Naive B cell (primary cell): ENCODE data around the gene SMPD3. TPM values are rescaled to one million over a fixed set of nuclear protein-coding genes. Genes with fewer than 3 reads are reported as not detected.

Source experiments
- ATAC-seq, 2 donors: fragments of 150-1000 bp; cut with Tn5 transposase; 2 replicates each; pipeline ENCODE4 v1.10.0; 2021; ENCODE audit warnings: low read depth in 2 of 2, mild to moderate bottlenecking in 2 of 2, moderate library complexity in 2 of 2
- DNase-seq: peaks from one replicate; pipeline ENCODE4 v3.0.0; 2022
- H3K27ac Mint-ChIP-seq, 6 donors: one replicate each; pipeline ENCODE4 v1.8.0; 2020 to 2022; ENCODE audit warnings: mild to moderate bottlenecking in 6 of 6, mixed read lengths in 6 of 6, moderate library complexity in 5 of 6, inconsistent platforms in 2 of 6
- H3K27me3 Mint-ChIP-seq, 3 donors: one replicate each; pipeline ENCODE4 v1.8.0; 2021 to 2022; ENCODE audit warnings: mixed read lengths in 3 of 3, mild to moderate bottlenecking in 1 of 3
- H3K36me3 Mint-ChIP-seq, 2 donors: one replicate each; pipeline ENCODE4 v1.8.0; 2020 to 2022; ENCODE audit warnings: mixed read lengths in 2 of 2, inconsistent platforms in 1 of 2, mild to moderate bottlenecking in 1 of 2
- H3K4me1 Mint-ChIP-seq, 3 donors: one replicate each; pipeline ENCODE4 v1.8.0; 2020 to 2022; ENCODE audit warnings: mixed read lengths in 3 of 3, inconsistent platforms in 1 of 3, mild to moderate bottlenecking in 1 of 3, moderate library complexity in 1 of 3
- H3K4me3 Mint-ChIP-seq, 8 donors: one replicate each; pipeline ENCODE4 v1.8.0; 2020 to 2022; ENCODE audit warnings: mild to moderate bottlenecking in 8 of 8, mixed read lengths in 8 of 8, moderate library complexity in 8 of 8, inconsistent platforms in 2 of 8
- H3K9me3 Mint-ChIP-seq, 7 donors: one replicate each; pipeline ENCODE4 v1.8.0; 2020 to 2022; ENCODE audit warnings: mixed read lengths in 7 of 7, mild to moderate bottlenecking in 5 of 7, inconsistent platforms in 2 of 7, moderate library complexity in 1 of 7
- polyA plus RNA-seq, 6 donors: library from polyadenylated mRNA; unstranded; fragments of 300-500 nt; fragmentation: Illumina TruSeq; gene quantifications; one replicate each; pipeline ENCODE4 v1.2.3, GENCODE V29; 2021; ENCODE audit warnings: low read depth in 6 of 6

The SMPD3 gene
- polyA plus RNA-seq, 6 donors from 2014 or later = 0.18 to 2.2 (median 0.41) TPM; not detected in 1

DNA sequence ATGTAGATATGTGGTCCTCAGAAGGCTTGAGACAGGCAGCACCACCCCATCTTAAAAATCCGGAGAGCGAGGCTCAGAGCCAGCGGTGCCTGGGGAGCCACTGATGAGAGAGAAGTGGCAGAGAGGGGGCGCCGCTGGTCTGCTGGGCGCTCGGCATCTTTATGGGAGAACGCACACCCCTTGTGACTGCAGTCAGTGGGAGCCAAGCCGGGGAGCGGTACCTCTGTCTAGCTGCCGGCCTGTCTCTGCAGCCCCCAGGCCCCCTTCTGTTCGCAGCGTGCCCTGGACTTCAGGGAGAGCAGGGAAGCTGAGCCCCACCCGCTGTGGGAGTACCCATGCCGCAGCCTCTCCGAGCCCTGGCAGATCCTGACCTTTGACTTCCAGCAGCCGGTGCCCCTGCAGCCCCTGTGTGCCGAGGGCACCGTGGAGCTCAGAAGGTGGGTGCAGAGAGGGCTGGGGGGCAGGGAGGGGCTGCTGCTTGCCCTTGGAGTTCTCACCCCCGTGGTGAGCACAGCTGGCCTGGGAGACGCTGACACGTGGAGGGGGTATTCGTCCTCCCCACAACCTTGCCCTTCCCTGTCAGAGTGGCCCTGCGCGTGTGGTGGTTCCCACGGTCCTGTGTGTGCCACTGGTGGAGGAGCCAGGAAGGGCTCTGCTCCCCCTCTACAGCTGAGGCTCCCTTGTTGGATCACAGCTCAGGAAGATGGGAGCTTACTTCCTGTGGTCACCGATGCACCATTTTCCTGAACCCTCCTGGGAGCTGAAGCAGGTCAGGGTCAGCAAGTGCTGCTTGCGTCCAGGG, 92.7 kb downstream of the SMPD3 start:
- no peaks in the 10 kb centered on the region for H3K9me3 Mint-ChIP-seq
- no peak overlapping the region for H3K27ac Mint-ChIP-seq
- ATAC-seq (no peak), DNase-seq (no peak)
- peak overlapping the region in 3 of 8 donors; percentile 6 to 30 (median 26) for H3K4me3 Mint-ChIP-seq
- H3K27me3 Mint-ChIP-seq = no peaks in the 10 kb centered on the region
- peaks cover 6 to 24% (median 13%) of the 10 kb centered on the region in 3 donors for H3K4me1 Mint-ChIP-seq
- H3K36me3 Mint-ChIP-seq = peaks cover 5 to 32% of the 10 kb centered on the region in 2 donors

GRCh38 chr16:68354816-68355215, 93.5 kb downstream of the SMPD3 start:
- H3K36me3 Mint-ChIP-seq = peaks cover 5 to 35% of the 10 kb centered on the region in 2 donors
- peak overlapping the region in 1 of 6 donors; percentile 39 for H3K27ac Mint-ChIP-seq
- H3K9me3 Mint-ChIP-seq = no peaks in the 10 kb centered on the region
- peaks cover 6 to 21% (median 13%) of the 10 kb centered on the region in 3 donors for H3K4me1 Mint-ChIP-seq
- DNase-seq = no peak
- ATAC-seq = no peak
- H3K27me3 Mint-ChIP-seq = no peaks in the 10 kb centered on the region
- H3K4me3 Mint-ChIP-seq = no peak overlapping the region

DNA sequence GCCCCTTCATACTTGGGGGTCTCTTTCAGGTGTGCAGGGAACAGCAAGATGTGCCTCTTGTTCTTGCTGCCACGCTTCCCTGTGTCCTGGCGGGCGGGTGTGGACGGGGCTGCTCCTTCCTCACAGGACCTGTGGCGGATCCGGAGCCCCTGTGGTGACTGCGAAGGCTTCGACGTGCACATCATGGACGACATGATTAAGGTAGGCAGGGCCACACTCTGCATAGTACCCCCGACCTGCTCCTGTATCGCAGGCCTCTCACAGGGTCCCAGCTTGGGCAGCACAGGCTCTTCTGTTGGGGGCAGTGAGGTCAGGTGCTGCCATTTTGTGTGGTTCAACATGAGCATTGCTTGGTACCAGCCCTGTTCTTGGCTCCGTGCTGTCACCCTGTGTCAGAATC, 94.9 kb downstream of the SMPD3 start:
- H3K36me3 Mint-ChIP-seq = peaks cover 12 to 45% of the 10 kb centered on the region in 2 donors
- no peaks in the 10 kb centered on the region for H3K27me3 Mint-ChIP-seq
- peaks cover 6 to 21% (median 13%) of the 10 kb centered on the region in 3 donors for H3K4me1 Mint-ChIP-seq
- no peak overlapping the region for H3K4me3 Mint-ChIP-seq
- DNase-seq (no peak), ATAC-seq (no peak)
- H3K9me3 Mint-ChIP-seq = no peaks in the 10 kb centered on the region
- H3K27ac Mint-ChIP-seq = no peak overlapping the region

DNA sequence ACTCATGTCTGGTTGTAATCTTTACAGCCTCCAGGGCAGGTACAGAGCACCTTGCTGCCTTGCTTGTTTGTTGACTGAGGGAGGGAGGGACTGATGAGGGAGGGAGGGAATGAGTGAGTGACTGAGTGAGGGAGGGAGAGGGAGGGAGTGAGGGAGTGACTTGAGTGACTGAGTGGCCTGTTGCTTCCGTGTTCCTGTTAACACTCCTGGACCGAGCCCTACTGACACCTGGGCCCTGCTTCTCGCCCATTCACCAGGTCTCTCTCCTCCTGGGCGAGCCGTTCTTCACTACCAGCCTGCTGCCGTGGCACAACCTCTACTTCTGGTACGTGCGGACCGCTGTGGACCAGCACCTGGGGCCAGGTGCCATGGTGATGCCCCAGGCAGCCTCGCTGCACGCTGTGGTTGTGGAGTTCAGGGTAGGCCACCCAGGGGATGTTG, 96.3 kb downstream of the SMPD3 start:
- Mint-ChIP-seq H3K27me3 (no peaks in the 10 kb centered on the region), H3K27ac (no peak overlapping the region), H3K9me3 (no peaks in the 10 kb centered on the region), H3K4me3 (no peak overlapping the region), H3K36me3 (peaks cover 13 to 45% of the 10 kb centered on the region in 2 donors), H3K4me1 (peaks cover 6 to 21% (median 13%) of the 10 kb centered on the region in 3 donors)
- DNase-seq = no peak
- no peak for ATAC-seq

DNA sequence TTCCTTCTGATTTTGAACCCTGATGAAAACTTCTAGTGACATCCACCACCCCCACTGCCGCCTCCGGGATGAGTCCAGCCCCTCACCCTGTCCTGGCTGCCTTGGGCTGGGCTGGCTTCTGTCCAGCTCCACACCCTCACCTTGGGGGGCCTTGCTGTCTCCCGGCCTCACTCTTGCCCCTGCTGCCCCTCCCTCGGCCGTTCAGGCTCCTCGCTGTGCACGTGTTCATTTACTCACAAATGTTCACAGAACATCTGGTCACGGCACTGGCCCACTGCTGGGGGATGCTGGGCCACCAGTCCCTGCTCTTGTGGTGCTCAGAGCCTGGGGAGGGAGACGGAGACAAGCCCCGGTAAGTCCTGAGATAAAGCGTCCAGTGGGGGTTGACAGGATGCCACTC, 96.8 kb downstream of the SMPD3 start:
- H3K4me3 Mint-ChIP-seq = no peak overlapping the region
- DNase-seq = no peak
- no peaks in the 10 kb centered on the region for H3K27me3 Mint-ChIP-seq

GRCh38 chr16:68350813-68351350, 97.4 kb downstream of the SMPD3 start:
- ATAC-seq = no peak
- H3K27me3 Mint-ChIP-seq = no peaks in the 10 kb centered on the region
- peaks cover 13 to 45% of the 10 kb centered on the region in 2 donors for H3K36me3 Mint-ChIP-seq
- H3K9me3 Mint-ChIP-seq = no peaks in the 10 kb centered on the region
- H3K4me3 Mint-ChIP-seq = no peak overlapping the region
- H3K4me1 Mint-ChIP-seq = peaks cover 5 to 9% (median 6%) of the 10 kb centered on the region in 3 donors
- no peak for DNase-seq
- H3K27ac Mint-ChIP-seq = no peak overlapping the region

More for the DNA sequence above, 96.8 kb downstream of the SMPD3 start:
- no peaks in the 10 kb centered on the region for H3K9me3 Mint-ChIP-seq
- peaks cover 13 to 45% of the 10 kb centered on the region in 2 donors for H3K36me3 Mint-ChIP-seq
- ATAC-seq = no peak
- H3K4me1 Mint-ChIP-seq = peaks cover 6 to 15% (median 7%) of the 10 kb centered on the region in 3 donors
- H3K27ac Mint-ChIP-seq = no peak overlapping the region

DNA sequence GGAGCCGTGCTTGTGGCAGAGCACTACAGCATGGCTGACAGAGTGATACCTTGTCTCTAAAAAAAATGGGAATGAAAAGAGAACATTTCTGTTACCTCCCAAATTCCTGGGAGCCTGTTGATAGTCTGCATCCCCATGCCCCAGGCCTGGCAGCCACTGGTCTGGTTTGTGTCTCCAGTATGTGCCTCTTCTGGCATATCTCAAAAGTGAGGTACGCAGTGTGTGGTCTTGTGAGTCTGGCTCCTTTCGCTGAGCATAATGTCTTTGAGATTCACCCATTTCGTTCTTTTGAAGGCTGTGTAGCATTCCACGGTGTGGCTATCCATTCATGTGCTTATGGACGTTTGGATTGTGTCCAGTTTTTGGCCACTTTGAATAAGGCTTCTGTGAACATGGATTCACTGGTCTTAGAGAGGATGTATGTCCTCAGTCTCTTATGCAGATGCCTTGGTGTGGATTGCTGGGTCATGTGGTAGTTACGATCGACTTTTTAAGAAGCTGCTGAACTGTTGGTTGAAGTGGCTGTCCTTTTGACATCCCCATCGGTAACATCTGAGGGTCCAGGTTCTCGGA, 98.4 kb downstream of the SMPD3 start:
- Mint-ChIP-seq H3K27me3 (no peaks in the 10 kb centered on the region), H3K27ac (no peak overlapping the region), H3K4me1 (peaks cover 0 to 2% (median 2%) of the 10 kb centered on the region in 3 donors), H3K36me3 (peaks cover 13 to 38% of the 10 kb centered on the region in 2 donors), H3K4me3 (no peak overlapping the region), H3K9me3 (no peaks in the 10 kb centered on the region)
- no peak for ATAC-seq
- no peak for DNase-seq

DNA sequence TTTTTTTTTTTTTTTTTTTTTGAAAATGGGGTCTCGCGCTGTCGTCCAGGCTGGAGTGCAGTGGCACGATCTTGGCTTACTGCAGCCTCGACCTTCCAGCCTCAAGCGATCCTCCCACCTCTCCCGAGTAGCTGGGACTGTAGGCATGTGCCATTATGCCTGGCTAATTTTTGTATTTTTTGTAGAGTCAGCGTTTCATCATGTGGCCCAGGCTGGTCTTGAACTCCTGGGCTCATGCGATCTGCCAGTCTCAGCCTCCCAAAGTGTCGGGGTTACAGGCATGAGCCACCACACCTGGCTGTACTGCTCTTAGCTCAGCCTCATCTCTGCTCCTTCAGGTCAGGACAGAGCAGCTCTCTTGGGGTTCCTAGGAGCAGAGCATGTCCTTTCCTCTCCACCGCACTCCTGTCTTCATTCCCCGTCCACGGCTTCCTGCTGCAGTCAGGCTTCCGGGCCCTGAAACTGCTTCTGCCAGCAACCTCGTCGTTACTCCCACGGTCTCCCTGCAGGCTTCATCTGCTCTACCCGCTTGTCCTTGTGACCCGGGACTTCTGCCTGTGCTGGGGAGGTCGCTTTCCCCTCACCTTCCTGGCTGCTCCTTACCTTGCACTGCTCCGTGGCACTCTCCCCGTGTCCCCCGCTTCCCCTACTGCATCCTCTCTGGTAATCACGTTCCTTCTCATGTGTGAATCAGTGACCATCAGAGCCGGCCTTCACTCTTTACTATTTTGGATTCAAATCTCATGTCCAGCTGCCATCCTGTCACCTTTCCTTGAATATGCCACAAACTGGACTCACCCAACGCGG, 99.5 kb downstream of the SMPD3 start:
- ATAC-seq = no peak
- Mint-ChIP-seq H3K9me3 (no peaks in the 10 kb centered on the region), H3K27me3 (no peaks in the 10 kb centered on the region), H3K27ac (peak overlapping the region in 1 of 6 donors; percentile 2), H3K36me3 (peaks cover 13 to 31% of the 10 kb centered on the region in 2 donors), H3K4me1 (no peaks in the 10 kb centered on the region), H3K4me3 (no peak overlapping the region)
- DNase-seq = no peak

- no peaks in the 10 kb centered on the region for H3K27me3 Mint-ChIP-seq
- H3K4me3 Mint-ChIP-seq = no peak overlapping the region
- ATAC-seq (no peak), DNase-seq (no peak)
- H3K36me3 Mint-ChIP-seq = peaks cover 17 to 31% of the 10 kb centered on the region in 2 donors
- no peak overlapping the region for H3K27ac Mint-ChIP-seq
- H3K9me3 Mint-ChIP-seq = no peaks in the 10 kb centered on the region
- no peaks in the 10 kb centered on the region for H3K4me1 Mint-ChIP-seq
Observed at GRCh38 chr16:68347605-68348004, 100.7 kb downstream of the SMPD3 start.

DNA sequence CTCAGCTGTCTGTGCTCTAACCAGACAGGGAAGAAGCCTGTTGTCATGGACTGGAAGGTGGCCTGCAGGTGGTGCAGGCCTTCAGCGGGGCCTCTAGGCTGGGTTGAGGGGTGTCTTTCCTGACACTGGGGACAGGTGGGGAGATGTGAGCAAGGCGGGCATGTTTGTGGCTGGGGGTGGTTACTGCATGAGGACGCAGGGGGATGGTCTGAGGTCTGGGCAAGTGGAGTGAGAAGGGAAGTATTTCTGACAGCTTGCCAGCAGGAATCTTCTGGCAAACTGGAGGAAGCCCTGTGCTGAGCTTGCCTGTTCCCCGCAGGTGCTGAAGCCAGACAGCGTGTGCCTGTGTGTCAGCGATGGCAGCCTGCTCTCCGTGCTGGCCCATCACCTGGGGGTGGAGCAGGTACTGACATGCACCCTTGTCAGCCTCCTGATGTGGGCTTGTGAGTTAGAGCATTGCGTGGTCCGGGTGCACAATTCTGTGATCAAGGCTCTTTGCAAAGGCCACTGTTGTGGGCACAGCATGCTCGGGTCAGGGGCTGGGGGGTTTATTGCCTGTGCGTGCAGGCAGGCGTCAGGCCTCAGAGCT, 101.3 kb downstream of the SMPD3 start:
- ATAC-seq (no peak), DNase-seq (no peak)
- Mint-ChIP-seq H3K4me3 (no peak overlapping the region), H3K27ac (peak overlapping the region in 1 of 6 donors; percentile 81), H3K9me3 (no peaks in the 10 kb centered on the region), H3K36me3 (peaks cover 17 to 26% of the 10 kb centered on the region in 2 donors), H3K4me1 (no peaks in the 10 kb centered on the region), H3K27me3 (no peaks in the 10 kb centered on the region)

DNA sequence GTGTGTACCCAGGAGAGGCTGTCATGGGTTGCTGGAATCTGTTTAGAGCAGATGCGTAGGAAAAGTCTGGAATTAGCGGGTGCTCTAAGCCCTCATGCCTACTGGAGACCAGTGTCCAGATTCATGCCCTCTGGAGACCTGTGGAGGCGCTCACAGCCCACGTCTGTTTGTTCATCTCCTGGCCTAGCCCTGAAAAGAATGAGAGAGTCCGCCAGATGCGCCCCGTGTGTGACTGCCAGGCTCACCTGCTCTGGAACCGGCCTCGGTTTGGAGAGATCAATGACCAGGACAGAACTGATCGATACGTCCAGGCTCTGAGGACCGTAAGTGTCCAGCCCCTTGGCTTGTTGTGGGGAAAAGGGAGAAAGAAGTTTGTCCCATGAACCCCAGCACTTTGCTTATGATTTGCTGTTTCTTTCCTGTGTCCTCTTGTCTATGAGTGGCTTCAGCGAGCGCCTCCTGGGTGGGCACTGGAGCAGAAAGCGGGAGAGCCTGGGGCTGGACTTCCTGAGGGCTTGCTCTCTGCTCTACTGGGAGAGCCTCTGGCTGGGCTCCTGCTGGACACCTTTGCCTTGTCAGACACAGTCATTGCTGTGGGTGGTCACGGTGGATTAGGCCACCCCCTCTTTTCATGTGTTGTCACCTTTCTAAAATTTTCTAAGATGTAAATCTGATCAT, 102.2 kb downstream of the SMPD3 start:
- ATAC-seq (no peak), DNase-seq (no peak)
- peaks cover 17 to 18% of the 10 kb centered on the region in 2 donors for H3K36me3 Mint-ChIP-seq
- H3K27ac Mint-ChIP-seq = peak overlapping the region in 2 of 6 donors; percentile 18 to 39
- no peaks in the 10 kb centered on the region for H3K9me3 Mint-ChIP-seq
- H3K4me3 Mint-ChIP-seq = no peak overlapping the region
- no peaks in the 10 kb centered on the region for H3K27me3 Mint-ChIP-seq
- no peaks in the 10 kb centered on the region for H3K4me1 Mint-ChIP-seq

- no peak overlapping the region for H3K27ac Mint-ChIP-seq
- no peak overlapping the region for H3K4me3 Mint-ChIP-seq
- ATAC-seq (no peak), DNase-seq (no peak)
- no peaks in the 10 kb centered on the region for H3K4me1 Mint-ChIP-seq
- no peaks in the 10 kb centered on the region for H3K9me3 Mint-ChIP-seq
- H3K36me3 Mint-ChIP-seq = peaks cover 18 to 22% of the 10 kb centered on the region in 2 donors
- H3K27me3 Mint-ChIP-seq = no peaks in the 10 kb centered on the region
Observed at GRCh38 chr16:68345351-68345810, 102.9 kb downstream of the SMPD3 start.
